ENCODE measurements around the gene TRERF1.
"Not testable (repeated sequence)": the region's sequence is repeated elsewhere in the genome, so short reads cannot be mapped to it uniquely, and the experiment has no call there.

TRERF1 gene

GRCh38 chr6:42210551-42210950 lies 241.2 kb downstream of the TRERF1 start:
- FAIRE-seq: no peak

- FAIRE-seq: not testable (repeated sequence)
Observed at GRCh38 chr6:42207559-42207958, 244.2 kb downstream of the TRERF1 start.

DNA sequence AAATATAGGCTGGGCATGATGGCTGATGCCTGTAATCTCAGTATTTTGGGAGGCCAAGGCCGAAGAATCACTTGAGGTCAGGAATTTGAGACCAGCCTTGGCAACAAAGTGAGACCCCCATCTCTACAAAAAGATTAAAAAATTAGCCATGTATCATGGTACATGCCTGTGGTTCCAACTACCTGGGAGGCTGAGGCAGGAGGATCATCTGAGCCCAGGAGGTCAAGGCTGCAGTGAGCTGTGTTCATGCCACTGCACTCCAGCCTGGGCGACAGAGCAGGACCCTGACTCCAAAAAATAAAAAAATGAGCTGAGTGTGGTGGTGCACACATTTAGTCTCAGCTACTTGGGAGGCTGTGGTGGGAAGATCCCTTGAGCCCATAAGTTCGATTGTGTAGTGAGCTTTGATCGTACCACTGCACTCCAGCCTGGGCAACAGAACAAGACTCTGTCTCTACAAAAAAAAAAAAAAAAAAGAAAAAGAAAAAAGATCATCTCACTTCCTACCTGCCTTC lies 246.9 kb downstream of the TRERF1 start:
- FAIRE-seq: no peak

- FAIRE-seq: no peak
Observed at GRCh38 chr6:42203183-42203582, 248.5 kb downstream of the TRERF1 start.

- not testable (repeated sequence) for FAIRE-seq
Observed at GRCh38 chr6:42202131-42202915, 249.4 kb downstream of the TRERF1 start.

DNA sequence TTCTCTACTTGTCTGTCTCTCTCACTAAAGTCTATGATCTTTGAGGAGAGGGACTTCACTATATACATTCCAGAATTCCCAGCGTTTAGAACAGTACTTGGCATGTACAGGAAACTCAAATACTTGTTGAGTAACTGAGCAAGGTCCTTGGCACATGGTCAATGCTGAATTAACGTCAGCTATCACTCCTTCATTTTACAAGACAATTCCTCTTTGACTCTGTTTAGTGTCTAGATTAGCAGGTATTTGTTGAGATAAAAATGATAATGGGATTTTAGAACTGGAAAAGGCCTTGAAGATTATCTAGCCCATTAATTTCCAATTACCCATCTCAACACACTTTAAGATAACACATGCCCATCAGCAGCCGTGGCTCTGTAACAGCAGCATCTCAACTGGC lies 250.3 kb downstream of the TRERF1 start:
- no peak for FAIRE-seq

- no peak for FAIRE-seq
Observed at GRCh38 chr6:42200035-42200434, 251.7 kb downstream of the TRERF1 start.

- no peak for FAIRE-seq
Observed at GRCh38 chr6:42199106-42199981, 252.4 kb downstream of the TRERF1 start.

- FAIRE-seq: no peak
Observed at GRCh38 chr6:42197555-42198362, 254.0 kb downstream of the TRERF1 start.

- no peak for FAIRE-seq
Observed at GRCh38 chr6:42195415-42195814, 256.3 kb downstream of the TRERF1 start.

DNA sequence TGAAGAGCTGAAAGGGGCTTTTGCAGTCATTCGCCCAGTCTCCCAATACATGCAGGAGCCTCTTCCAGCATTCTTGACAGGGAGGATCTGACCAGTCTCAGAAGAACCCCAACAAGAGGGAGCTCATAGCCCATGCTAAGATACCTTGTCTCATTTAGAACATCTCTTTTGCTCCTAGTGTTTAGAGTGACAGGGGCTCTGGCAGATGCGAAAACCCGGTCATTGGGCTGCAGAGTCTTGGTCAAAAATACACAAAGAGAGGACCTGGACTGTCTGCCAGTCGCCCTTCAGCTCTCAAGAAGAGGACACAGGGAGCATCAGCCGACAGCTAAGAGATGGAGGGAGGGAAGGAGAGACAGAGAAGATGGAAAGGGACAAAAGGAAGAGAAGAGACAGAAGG lies 257.7 kb downstream of the TRERF1 start:
- FAIRE-seq: no peak

DNA sequence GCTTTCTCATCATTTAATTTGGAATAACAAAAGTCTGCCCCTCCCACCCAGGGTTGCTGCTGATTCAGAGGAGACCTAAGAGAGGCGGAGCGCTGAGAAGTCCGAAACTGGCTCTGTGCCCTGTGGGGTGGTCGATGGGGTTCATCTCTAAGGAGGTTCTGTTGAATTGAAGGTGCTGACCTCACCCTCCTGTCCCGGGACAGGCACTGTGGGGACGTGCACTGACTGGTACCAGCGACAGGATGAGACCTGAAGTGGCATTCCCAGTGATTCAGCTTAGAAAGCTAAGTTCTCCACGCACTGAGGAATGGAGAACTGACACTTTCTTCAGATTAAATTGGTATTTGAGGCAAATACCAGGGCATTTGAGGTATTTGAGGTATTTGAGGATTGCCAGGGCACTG lies 258.2 kb downstream of the TRERF1 start:
- no peak for FAIRE-seq

DNA sequence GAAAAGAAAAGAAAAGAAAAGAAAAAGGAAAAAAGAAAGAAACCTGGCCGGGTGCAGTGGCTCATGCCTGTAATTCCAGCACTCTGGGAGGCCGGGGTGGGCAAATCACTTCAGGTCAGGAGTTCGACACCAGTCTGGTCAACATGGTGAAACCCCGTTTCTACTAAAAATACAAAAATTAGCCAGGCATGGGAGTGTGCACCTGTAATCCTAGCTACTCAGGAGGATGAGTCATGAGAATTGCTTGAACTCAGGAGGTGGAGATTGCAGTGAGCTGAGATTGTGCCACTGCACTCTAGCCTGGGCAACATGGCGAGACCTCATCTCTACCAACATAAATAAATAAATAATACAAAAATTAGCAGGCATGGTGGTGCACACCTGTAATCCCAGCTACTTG lies 259.3 kb downstream of the TRERF1 start:
- not testable (repeated sequence) for FAIRE-seq

DNA sequence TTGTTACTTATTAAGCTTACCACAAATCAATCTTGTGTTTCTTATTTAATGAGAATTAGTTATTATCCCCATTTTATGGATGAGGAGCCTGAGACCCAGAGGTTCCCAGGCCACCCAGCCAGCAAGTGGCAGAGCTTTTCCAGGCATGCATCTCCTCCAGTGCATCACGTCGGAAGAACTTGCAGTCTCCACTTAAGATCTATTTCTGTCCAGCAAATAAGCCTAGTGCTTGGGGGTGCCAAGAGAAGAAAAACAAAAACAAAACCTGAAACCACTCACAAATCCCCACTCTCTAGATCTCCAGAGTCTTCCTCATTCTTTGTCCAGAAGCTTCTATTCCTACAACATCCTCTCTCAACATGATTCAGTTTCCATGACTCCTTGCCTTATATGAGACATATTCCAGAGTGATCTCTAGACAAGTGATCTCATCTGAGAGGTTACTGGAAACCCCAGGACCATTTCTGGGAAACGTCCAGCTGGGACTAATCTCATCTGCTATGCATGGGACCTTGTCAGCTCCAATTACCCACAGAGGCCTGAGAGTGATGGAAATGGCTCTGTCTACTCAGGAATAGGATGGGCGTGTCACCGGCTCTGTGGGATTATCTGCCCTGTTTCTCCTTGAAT lies 261.1 kb downstream of the TRERF1 start:
- no peak for FAIRE-seq

- no peak for FAIRE-seq
Observed at GRCh38 chr6:42188406-42188805, 263.3 kb downstream of the TRERF1 start.

- no peak for FAIRE-seq
Observed at GRCh38 chr6:42185597-42185996, 266.1 kb downstream of the TRERF1 start.

- no peak for FAIRE-seq
Observed at GRCh38 chr6:42184475-42184874, 267.3 kb downstream of the TRERF1 start.

GRCh38 chr6:42182101-42182500 lies 269.6 kb downstream of the TRERF1 start:
- FAIRE-seq: no peak

GRCh38 chr6:42179945-42180313 lies 271.8 kb downstream of the TRERF1 start:
- no peak for FAIRE-seq

DNA sequence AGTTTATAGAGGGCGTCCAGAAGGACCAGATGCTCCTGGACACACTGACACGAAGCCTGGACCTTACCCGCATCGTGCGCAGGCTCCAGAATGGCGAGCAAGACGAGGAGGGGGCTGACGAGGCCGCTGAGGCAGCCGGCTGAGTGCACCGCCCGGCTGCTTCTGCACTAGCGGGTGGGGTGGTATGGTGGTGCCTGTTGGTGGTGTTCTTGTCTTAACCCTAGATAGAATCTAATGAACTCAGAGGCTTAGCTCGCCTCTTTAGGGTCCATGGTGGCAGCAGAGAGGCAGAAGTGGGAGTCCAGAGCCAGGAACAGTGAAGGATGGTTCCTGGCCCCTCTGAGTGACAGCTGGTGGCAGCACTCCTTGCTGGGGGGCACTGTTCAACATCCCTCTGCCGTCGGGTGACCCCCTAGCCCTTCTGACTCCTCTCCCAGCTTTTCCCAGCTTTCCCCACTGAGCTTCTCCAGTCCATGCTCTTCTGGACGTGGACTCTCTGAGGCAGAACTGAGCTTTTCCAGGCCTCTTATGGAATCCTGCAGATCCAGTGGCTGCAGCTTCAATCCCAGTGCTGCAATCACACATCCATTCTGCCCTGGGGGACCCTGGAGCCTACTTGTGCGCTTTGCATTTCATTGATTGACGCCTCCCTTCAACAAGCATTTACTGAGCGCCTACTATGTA lies 272.3 kb downstream of the TRERF1 start:
- no peak for FAIRE-seq

GRCh38 chr6:42177514-42178364 lies 274.0 kb downstream of the TRERF1 start:
- no peak for FAIRE-seq
